ENCODE results near the gene FBLN7.

- TF ChIP-seq USF2 (IDR thresholded peaks at IDR 0.05; ENCODE audit: low read length) (no peak), CTCF (IDR thresholded peaks at IDR 0.05; ENCODE audit: control extremely low read depth in 1 of 3, insufficient read depth in 1 of 3, low read depth in 1 of 3, low read length in 3 of 3) (no peak), CHD2 (IDR thresholded peaks at IDR 0.05; ENCODE audit: low read length) (no peak), ASH2L (IDR thresholded peaks at IDR 0.05; ENCODE audit: low read length) (no peak), EZH2 (IDR thresholded peaks at IDR 0.05; ENCODE audit: low read depth, low read length, severe bottlenecking) (no peak), BCL11A (IDR thresholded peaks at IDR 0.05; ENCODE audit: low read depth in 2 of 2, low read length in 2 of 2) (no peak), JUND (IDR thresholded peaks at IDR 0.05; ENCODE audit: low read length) (no peak), RBBP5 (IDR thresholded peaks at IDR 0.05; ENCODE audit: borderline replicate concordance, low read depth, low read length) (no peak), HDAC2 (IDR thresholded peaks at IDR 0.05; ENCODE audit: borderline replicate concordance in 1 of 2, low read depth in 2 of 2, low read length in 2 of 2) (no peak), TCF12 (IDR thresholded peaks at IDR 0.05; ENCODE audit: low read depth, low read length) (no peak), EGR1 (IDR thresholded peaks at IDR 0.05; ENCODE audit: borderline replicate concordance, low read depth, low read length) (no peak)
Observed at GRCh38 chr2:112175958-112176573, 37.9 kb downstream of the FBLN7 start.

Data from H1 (cell line).